IgD-negative memory B cell (primary cell): ENCODE measurements around the gene CISH. TPM values are rescaled to one million over a fixed set of nuclear protein-coding genes. Genes with fewer than 3 reads are reported as not detected.

ENCODE experiments used
- H3K27ac Mint-ChIP-seq, 3 donors: one replicate each; pipeline ENCODE4 v1.8.0; 2020 to 2022; ENCODE audit warnings: mild to moderate bottlenecking in 3 of 3, mixed read lengths in 3 of 3, moderate library complexity in 1 of 3
- H3K27me3 Mint-ChIP-seq: one replicate; pipeline ENCODE4 v1.8.0; 2021; ENCODE audit warnings: mixed read lengths
- H3K36me3 Mint-ChIP-seq: one replicate; pipeline ENCODE4 v1.8.0; 2020; ENCODE audit warnings: mild to moderate bottlenecking, mixed read lengths
- H3K4me1 Mint-ChIP-seq, 3 donors: one replicate each; pipeline ENCODE4 v1.8.0; 2020 to 2022; ENCODE audit warnings: mixed read lengths in 3 of 3, mild to moderate bottlenecking in 1 of 3
- H3K4me3 Mint-ChIP-seq, 4 donors: one replicate each; pipeline ENCODE4 v1.8.0; 2020 to 2022; ENCODE audit warnings: mild to moderate bottlenecking in 4 of 4, mixed read lengths in 4 of 4, moderate library complexity in 3 of 4
- H3K9me3 Mint-ChIP-seq, 3 donors: one replicate each; pipeline ENCODE4 v1.8.0; 2020 to 2021; ENCODE audit warnings: mixed read lengths in 3 of 3, mild to moderate bottlenecking in 1 of 3
- polyA plus RNA-seq: library from polyadenylated mRNA; unstranded; fragments of 300-500 nt; fragmentation: Illumina TruSeq; gene quantifications from one replicate; pipeline ENCODE4 v1.2.3, GENCODE V29; 2021

The CISH gene
- polyA plus RNA-seq, 1 donor from 2014 or later = 3.1 TPM

- peaks cover 11 to 23% (median 20%) of the 10 kb centered on the region in 3 donors for H3K4me1 Mint-ChIP-seq
- no peaks in the 10 kb centered on the region for H3K9me3 Mint-ChIP-seq
- peaks cover 3% of the 10 kb centered on the region for H3K36me3 Mint-ChIP-seq
- H3K4me3 Mint-ChIP-seq = peak overlapping the region; percentile 72 to 96 (median 92)
- H3K27me3 Mint-ChIP-seq = no peaks in the 10 kb centered on the region
- peak overlapping the region in 2 of 3 donors; percentile 96 to 98 for H3K27ac Mint-ChIP-seq
Observed at GRCh38 chr3:50570508-50571279, 40.9 kb downstream of the CISH start.

GRCh38 chr3:50568947-50569749, 42.4 kb downstream of the CISH start, which contains the start of gene HEMK1:
HEMK1 (plus strand) TSS chr3:50569522; CDS start chr3:50571105, 1,583 bp downstream.
- Mint-ChIP-seq H3K9me3 (no peaks in the 10 kb centered on the region), H3K4me3 (peak within 1 kb of the TSS; percentile 90 to 98 (median 95)), H3K36me3 (peaks cover 3% of the 10 kb centered on the region), H3K4me1 (peaks cover 13 to 23% (median 23%) of the 10 kb centered on the region in 3 donors), H3K27me3 (no peaks in the 10 kb centered on the region), H3K27ac (peak within 1 kb of the TSS; percentile 96 to 98 (median 96))

DNA sequence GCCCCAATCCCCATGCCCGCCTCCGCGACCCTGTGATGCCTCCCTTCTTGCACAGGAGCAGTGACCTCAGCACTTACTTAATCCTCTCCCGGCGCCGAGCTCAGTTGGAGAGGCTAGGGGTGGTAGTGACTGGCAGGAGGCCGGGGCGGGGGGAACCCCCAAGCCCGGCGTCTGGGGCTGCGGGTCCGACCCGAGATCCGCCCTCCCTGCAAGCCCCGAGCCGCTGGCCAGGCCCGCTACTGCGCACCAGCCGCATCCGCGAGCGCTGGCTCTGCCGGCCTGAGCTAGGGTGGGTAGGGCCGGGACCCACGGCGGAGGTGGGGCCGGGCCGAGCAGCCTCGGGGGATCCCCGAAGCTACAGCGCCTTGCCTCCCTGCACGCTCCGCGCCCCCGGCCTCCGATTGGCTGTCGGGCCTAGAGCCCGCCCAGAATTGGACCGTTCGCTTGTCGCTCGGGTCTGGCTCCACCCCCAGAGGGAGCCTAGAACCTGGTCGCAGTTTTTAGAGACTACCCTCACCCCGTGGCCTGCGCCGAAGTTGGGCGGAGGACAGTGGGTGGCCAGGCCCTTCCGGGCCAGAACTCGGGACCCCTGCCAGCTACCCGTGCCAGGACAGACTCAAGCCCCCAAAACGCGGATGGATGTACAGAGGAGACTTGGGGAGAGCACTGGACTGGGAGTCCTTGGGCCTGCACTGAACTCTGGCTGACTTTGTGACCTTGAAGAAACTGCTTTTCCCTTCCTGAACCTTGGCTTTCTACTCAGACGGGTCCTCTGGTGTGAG, 44.0 kb downstream of the CISH start, which contains the start of gene C3orf18:
Gene C3orf18, minus strand, starts transcription at position 362 of the 782 bp plus-strand sequence. CDS start 2,048 bp downstream, outside the sequence.
- Mint-ChIP-seq H3K4me3 (peak within 1 kb of the TSS; percentile 87 to 98 (median 97)), H3K9me3 (no peaks in the 10 kb centered on the region), H3K27ac (peak within 1 kb of the TSS; percentile 11 to 98 (median 96)), H3K36me3 (peaks cover 3% of the 10 kb centered on the region), H3K27me3 (no peaks in the 10 kb centered on the region), H3K4me1 (peaks cover 13 to 23% (median 23%) of the 10 kb centered on the region in 3 donors)

GRCh38 chr3:50567011-50567385, 44.6 kb downstream of the CISH start:
- peak overlapping the region; percentile 87 to 96 (median 88) for H3K4me3 Mint-ChIP-seq

GRCh38 chr3:50564321-50564720, 47.3 kb downstream of the CISH start:
- Mint-ChIP-seq H3K4me3 (peak overlapping the region in 1 of 4 donors; percentile 5), H3K27ac (peak overlapping the region in 1 of 3 donors; percentile 19), H3K9me3 (no peaks in the 10 kb centered on the region), H3K4me1 (peaks cover 6 to 20% (median 13%) of the 10 kb centered on the region in 3 donors), H3K36me3 (no peaks in the 10 kb centered on the region), H3K27me3 (no peaks in the 10 kb centered on the region)

More at GRCh38 chr3:50567011-50567385, 44.6 kb downstream of the CISH start:
- no peaks in the 10 kb centered on the region for H3K9me3 Mint-ChIP-seq
- H3K36me3 Mint-ChIP-seq = no peaks in the 10 kb centered on the region
- peak overlapping the region in 2 of 3 donors; percentile 11 to 32 for H3K27ac Mint-ChIP-seq
- H3K4me1 Mint-ChIP-seq = peaks cover 10 to 23% (median 20%) of the 10 kb centered on the region in 3 donors
- no peaks in the 10 kb centered on the region for H3K27me3 Mint-ChIP-seq

DNA sequence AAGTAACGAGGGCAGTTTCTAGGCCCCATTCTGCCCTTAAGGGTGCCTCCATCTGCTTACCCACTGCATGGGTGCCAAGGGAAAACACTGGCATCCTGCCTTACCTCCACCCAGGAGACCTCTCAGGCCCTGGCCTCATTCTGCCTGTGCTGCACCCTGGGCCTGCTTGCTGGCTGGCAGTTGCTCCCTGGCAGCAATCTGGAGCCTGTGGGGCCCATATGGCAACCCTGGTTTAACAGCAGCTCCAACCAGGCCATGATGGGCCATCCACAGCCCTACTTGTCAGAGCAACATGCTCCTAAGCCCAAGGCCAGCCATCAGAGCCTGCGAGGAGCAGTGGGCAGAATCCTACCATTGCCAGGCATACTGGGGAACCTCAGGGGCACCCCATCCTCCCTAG, 47.7 kb downstream of the CISH start:
- no peaks in the 10 kb centered on the region for H3K27me3 Mint-ChIP-seq
- peaks cover 6 to 15% (median 13%) of the 10 kb centered on the region in 3 donors for H3K4me1 Mint-ChIP-seq
- H3K9me3 Mint-ChIP-seq = no peaks in the 10 kb centered on the region
- H3K27ac Mint-ChIP-seq = peak overlapping the region in 1 of 3 donors; percentile 62
- H3K4me3 Mint-ChIP-seq = no peak overlapping the region
- no peaks in the 10 kb centered on the region for H3K36me3 Mint-ChIP-seq

DNA sequence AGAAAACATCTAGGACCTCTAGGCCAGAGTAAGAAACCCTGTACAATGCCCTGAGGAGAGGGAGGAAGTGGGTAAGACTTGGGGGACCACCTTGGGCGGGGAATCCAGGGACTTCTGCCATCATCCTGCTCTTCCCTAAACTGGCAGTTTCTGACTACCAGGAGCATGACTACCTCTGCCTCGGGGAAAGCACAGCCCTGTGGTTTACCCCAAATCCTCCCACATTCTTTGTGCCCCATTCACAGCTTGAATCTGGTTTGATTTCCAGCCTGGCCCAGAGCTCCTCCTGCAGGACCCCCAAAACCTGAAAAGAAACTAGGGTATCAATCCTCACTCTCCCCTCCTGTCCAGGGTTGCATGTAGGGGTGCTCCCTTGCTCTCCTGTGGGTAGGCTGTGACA, 48.7 kb downstream of the CISH start:
- peaks cover 4 to 11% (median 11%) of the 10 kb centered on the region in 3 donors for H3K4me1 Mint-ChIP-seq
- H3K27me3 Mint-ChIP-seq = no peaks in the 10 kb centered on the region
- no peak overlapping the region for H3K27ac Mint-ChIP-seq
- H3K4me3 Mint-ChIP-seq = no peak overlapping the region
- no peaks in the 10 kb centered on the region for H3K36me3 Mint-ChIP-seq
- H3K9me3 Mint-ChIP-seq = no peaks in the 10 kb centered on the region

DNA sequence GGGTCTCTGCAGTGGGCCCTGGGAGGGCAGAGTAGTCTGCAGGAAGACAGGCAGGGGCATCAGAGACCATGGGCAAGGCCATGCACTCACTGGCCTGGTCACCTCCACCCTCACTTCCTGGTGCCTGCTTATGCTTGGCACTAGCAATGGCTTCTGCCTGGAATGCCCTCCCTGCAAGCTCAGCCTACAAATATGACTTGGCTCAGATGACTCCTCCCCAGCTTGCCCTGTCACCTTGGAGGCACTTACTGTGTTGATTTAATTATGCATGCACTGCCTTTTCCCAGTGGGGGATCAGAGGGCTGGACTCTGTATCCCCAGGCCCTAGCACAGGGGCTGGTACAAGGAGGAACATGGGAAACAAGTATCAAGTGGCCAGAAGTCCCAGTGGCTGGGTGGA, 51.9 kb downstream of the CISH start:
- Mint-ChIP-seq H3K36me3 (no peaks in the 10 kb centered on the region), H3K4me1 (peaks cover 0 to 2% (median 0%) of the 10 kb centered on the region in 3 donors), H3K4me3 (no peak overlapping the region), H3K9me3 (no peaks in the 10 kb centered on the region), H3K27me3 (no peaks in the 10 kb centered on the region), H3K27ac (no peak overlapping the region)

- Mint-ChIP-seq H3K4me3 (no peak overlapping the region), H3K9me3 (no peaks in the 10 kb centered on the region), H3K4me1 (no peaks in the 10 kb centered on the region), H3K27me3 (no peaks in the 10 kb centered on the region), H3K27ac (no peak overlapping the region), H3K36me3 (no peaks in the 10 kb centered on the region)
Observed at GRCh38 chr3:50557915-50558314, 53.7 kb downstream of the CISH start.

- Mint-ChIP-seq H3K27me3 (no peaks in the 10 kb centered on the region), H3K36me3 (no peaks in the 10 kb centered on the region), H3K27ac (peak overlapping the region in 1 of 3 donors; percentile 19), H3K4me3 (no peak overlapping the region), H3K9me3 (no peaks in the 10 kb centered on the region), H3K4me1 (no peaks in the 10 kb centered on the region)
Observed at GRCh38 chr3:50557106-50557505, 54.5 kb downstream of the CISH start.

Other genes starting within 250 kb of the CISH start
- gene CACNA2D2, start 108.1 kb downstream of the CISH start, polyA plus RNA-seq = 0.11 TPM
- gene C3orf18, start 44.0 kb downstream of the CISH start, polyA plus RNA-seq = 7.9 TPM
- gene HEMK1, start 42.3 kb downstream of the CISH start, polyA plus RNA-seq = 30.5 TPM
- 23.7 TPM for gene MAPKAPK3, start 5.4 kb upstream of the CISH start, polyA plus RNA-seq
- gene DOCK3, start 63.2 kb upstream of the CISH start, polyA plus RNA-seq = not detected